ENCODE measurements around the gene ITPKC. TPM values are rescaled to one million over a fixed set of nuclear protein-coding genes. Genes with fewer than 3 reads are reported as not detected.
A peak's percentile ranks its signal among the peaks of the same experiment; 100 is the strongest.

The ITPKC gene
- polyA plus RNA-seq, 1 of the 3 experiments (the other 2 are of a cell fraction), result 6.3 TPM

DNA sequence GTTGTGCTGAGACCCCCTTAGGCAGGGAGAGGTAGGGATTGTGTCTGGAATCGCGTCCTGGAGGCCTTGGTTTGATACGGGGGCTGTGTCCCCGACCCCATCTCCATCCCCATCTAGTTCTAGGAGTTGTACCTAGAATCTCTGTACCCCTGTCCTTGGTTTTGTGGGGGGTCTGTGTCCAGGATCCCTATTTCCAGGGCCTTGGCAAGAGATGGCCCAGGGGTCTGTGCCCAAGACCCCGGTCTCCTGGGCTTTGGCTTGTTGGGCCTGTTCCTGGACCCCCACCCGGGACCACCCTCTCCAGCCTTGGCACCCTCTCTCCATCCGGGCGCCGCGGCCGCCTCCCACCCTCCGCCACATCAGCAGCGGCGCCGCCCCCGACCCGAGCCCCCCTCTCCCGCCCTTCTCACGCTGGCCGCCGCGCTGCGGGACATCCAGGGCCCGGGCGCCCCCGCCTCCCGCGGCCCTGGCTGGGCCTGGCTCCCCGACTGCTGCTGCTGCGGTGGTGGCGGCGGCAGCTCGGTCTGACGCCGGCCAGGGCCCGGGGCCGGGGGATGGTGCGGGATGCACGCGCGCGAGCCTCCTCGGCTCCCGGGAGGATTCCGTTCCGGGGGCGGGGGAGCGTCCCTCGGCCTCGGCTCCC is 26.7 kb upstream of the ITPKC start, which contains the start of gene NUMBL:
NUMBL (minus strand) TSS at position 602 of the 643 bp plus-strand sequence; CDS start at position 434, 168 bp downstream.
- no peaks in the 10 kb centered on the region for H3K9me2 ChIP-seq
- H3K4me1 ChIP-seq (ENCODE audit: control insufficient read depth in 1 of 2, insufficient read depth in 2 of 2, low read depth in 1 of 2, low read length in 1 of 2), result peaks cover 9 to 28% of the 10 kb centered on the region in 2 experiments; a peak in 2 of 4 replicates
- DNase-seq, result peak; percentile 99
- peak within 1 kb of the TSS; percentile 88 to 90 for H3K27ac ChIP-seq (ENCODE audit: low read depth in 2 of 2, low read length in 1 of 2)
- ChIA-PET POLR2A (interaction anchor here (1.0 to 2.1 kb wide), 5 partner anchors 9 to 108 kb away, joined by 3 to 15 read pairs (median 5); partner anchors contain the start of genes COQ8B and ITPKC), CTCF (interaction anchor here (1.1 to 1.3 kb wide), 3 partner anchors 27 to 108 kb away, joined by 3 to 6 read pairs (median 5); partner anchors contain the start of gene EGLN2)
- peak within 1 kb of the TSS; percentile 69 to 71 for H3K4me3 ChIP-seq (ENCODE audit: low read depth in 2 of 2, low read length in 1 of 2)
- TF ChIP-seq TAF1 (IDR thresholded peaks at IDR 0.05; ENCODE audit: borderline replicate concordance, low read depth, low read length), result peak; percentile 35; the same call in 1 of the 2 replicates
- TF ChIP-seq RAD21 (IDR thresholded peaks at IDR 0.05; ENCODE audit: low read length), result no peak
- TF ChIP-seq RXRA (IDR thresholded peaks at IDR 0.05; ENCODE audit: borderline replicate concordance, low read depth), result no peak
- TF ChIP-seq ELF1 (IDR thresholded peaks at IDR 0.05), result no peak
- TF ChIP-seq, protein P1, sequence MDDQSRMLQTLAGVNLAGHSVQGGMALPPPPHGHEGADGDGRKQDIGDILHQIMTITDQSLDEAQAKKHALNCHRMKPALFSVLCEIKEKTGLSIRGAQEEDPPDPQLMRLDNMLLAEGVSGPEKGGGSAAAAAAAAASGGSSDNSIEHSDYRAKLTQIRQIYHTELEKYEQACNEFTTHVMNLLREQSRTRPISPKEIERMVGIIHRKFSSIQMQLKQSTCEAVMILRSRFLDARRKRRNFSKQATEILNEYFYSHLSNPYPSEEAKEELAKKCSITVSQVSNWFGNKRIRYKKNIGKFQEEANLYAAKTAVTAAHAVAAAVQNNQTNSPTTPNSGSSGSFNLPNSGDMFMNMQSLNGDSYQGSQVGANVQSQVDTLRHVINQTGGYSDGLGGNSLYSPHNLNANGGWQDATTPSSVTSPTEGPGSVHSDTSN (IDR thresholded peaks at IDR 0.05), result peak; percentile 8; the same call in 1 of the 2 replicates
- TF ChIP-seq GABPA (IDR thresholded peaks at IDR 0.05; ENCODE audit: low read depth), result no peak
- TF ChIP-seq, protein P2, sequence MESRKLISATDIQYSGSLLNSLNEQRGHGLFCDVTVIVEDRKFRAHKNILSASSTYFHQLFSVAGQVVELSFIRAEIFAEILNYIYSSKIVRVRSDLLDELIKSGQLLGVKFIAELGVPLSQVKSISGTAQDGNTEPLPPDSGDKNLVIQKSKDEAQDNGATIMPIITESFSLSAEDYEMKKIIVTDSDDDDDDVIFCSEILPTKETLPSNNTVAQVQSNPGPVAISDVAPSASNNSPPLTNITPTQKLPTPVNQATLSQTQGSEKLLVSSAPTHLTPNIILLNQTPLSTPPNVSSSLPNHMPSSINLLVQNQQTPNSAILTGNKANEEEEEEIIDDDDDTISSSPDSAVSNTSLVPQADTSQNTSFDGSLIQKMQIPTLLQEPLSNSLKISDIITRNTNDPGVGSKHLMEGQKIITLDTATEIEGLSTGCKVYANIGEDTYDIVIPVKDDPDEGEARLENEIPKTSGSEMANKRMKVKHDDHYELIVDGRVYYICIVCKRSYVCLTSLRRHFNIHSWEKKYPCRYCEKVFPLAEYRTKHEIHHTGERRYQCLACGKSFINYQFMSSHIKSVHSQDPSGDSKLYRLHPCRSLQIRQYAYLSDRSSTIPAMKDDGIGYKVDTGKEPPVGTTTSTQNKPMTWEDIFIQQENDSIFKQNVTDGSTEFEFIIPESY (IDR thresholded peaks at IDR 0.05; ENCODE audit: borderline replicate concordance, low read depth), result no peak
- TF ChIP-seq MXI1 (IDR thresholded peaks at IDR 0.05; ENCODE audit: low read depth, low read length), result peak; percentile 68; the same call in 1 of the 2 replicates
- TF ChIP-seq MEF2A (IDR thresholded peaks at IDR 0.05; ENCODE audit: borderline replicate concordance, low read depth), result no peak
- no peak for TF ChIP-seq YY1 (IDR thresholded peaks at IDR 0.05; ENCODE audit: low read depth)
- TF ChIP-seq, protein P3, sequence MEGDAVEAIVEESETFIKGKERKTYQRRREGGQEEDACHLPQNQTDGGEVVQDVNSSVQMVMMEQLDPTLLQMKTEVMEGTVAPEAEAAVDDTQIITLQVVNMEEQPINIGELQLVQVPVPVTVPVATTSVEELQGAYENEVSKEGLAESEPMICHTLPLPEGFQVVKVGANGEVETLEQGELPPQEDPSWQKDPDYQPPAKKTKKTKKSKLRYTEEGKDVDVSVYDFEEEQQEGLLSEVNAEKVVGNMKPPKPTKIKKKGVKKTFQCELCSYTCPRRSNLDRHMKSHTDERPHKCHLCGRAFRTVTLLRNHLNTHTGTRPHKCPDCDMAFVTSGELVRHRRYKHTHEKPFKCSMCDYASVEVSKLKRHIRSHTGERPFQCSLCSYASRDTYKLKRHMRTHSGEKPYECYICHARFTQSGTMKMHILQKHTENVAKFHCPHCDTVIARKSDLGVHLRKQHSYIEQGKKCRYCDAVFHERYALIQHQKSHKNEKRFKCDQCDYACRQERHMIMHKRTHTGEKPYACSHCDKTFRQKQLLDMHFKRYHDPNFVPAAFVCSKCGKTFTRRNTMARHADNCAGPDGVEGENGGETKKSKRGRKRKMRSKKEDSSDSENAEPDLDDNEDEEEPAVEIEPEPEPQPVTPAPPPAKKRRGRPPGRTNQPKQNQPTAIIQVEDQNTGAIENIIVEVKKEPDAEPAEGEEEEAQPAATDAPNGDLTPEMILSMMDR (IDR thresholded peaks at IDR 0.05), result no peak
- TF ChIP-seq CHD2 (IDR thresholded peaks at IDR 0.05; ENCODE audit: low read length, partially characterized antibody), result no peak
- no peak for TF ChIP-seq GATA2 (CRISPR knock-in tag; IDR thresholded peaks at IDR 0.05)
- peak; percentile 35; the same call in 1 of the 2 replicates for TF ChIP-seq SIN3A (IDR thresholded peaks at IDR 0.05; ENCODE audit: borderline replicate concordance, low read depth, low read length)
- TF ChIP-seq NRF1 (IDR thresholded peaks at IDR 0.05; ENCODE audit: low read depth, low read length), result no peak
- TF ChIP-seq TEAD4 (IDR thresholded peaks at IDR 0.05; ENCODE audit: borderline replicate concordance, insufficient read depth), result no peak
- TF ChIP-seq POLR2AphosphoS5 (IDR thresholded peaks at IDR 0.05; ENCODE audit: low read depth, low read length), result peak; percentile 41; the same call in 1 of the 2 replicates
- H3K9ac ChIP-seq, result peak within 1 kb of the TSS; percentile 88
- peaks cover 26% of the 10 kb centered on the region for H4K20me1 ChIP-seq (ENCODE audit: insufficient read depth)
- no peaks in the 10 kb centered on the region for H3K9me3 ChIP-seq
- peaks cover 36% of the 10 kb centered on the region for H3K79me2 ChIP-seq (ENCODE audit: insufficient read depth)
- H3K27me3 ChIP-seq (ENCODE audit: insufficient read depth), result no peaks in the 10 kb centered on the region
- peaks cover 6% of the 10 kb centered on the region for H3F3A ChIP-seq (replicated peaks; ENCODE audit: insufficient read depth)
- WGBS (ENCODE audit: low lambda C conversion rate), result 0% methylated on average over 10 of the region's 50 CpGs
- peak within 1 kb of the TSS; percentile 99 for H3K4me2 ChIP-seq
- H3K36me3 ChIP-seq (replicated peaks in 1 of 2; ENCODE audit: control insufficient read depth in 1 of 2, insufficient read depth in 2 of 2, low read length in 1 of 2), result peaks cover 7 to 15% of the 10 kb centered on the region in 2 experiments
- peak within 1 kb of the TSS; percentile 69; the same call in 1 of the 2 replicates for H2AFZ ChIP-seq (ENCODE audit: low read depth)

Measured in SK-N-SH (cell line).